Aorta (tissue), 5 donors: Measurements from ENCODE around the gene MAPRE2. TPM values are rescaled to one million over a fixed set of nuclear protein-coding genes. Genes with fewer than 3 reads are reported as not detected.

Source experiments
- ATAC-seq: fragments of 200-7000 bp; cut with Tn5 transposase; one replicate; pipeline ENCODE4 v1.9.1; 2022; ENCODE audit warnings: moderate library complexity; ENCODE audit not compliant: low FRiP score
- DNase-seq, 2 donors: peaks; one replicate each; pipeline ENCODE4 v3.0.0-alpha.2; 2020
- H3K27ac ChIP-seq, 2 donors: one replicate each; pipeline ENCODE4 v1.5.1; 2013; ENCODE audit warnings: low read length in 2 of 2, mild to moderate bottlenecking in 2 of 2, moderate library complexity in 2 of 2, control low read depth in 1 of 2, inconsistent platforms in 1 of 2, low read depth in 1 of 2
- H3K27me3 ChIP-seq, 2 donors: one replicate each; pipeline ENCODE4 v1.6.1; 2013; ENCODE audit warnings: control low read depth in 1 of 2, low read length in 1 of 2, mild to moderate bottlenecking in 1 of 2, moderate library complexity in 1 of 2; ENCODE audit not compliant: insufficient read depth in 2 of 2, control insufficient read depth in 1 of 2
- H3K36me3 ChIP-seq, 2 donors: one replicate each; pipeline ENCODE4 v1.6.1; 2013; ENCODE audit warnings: control low read depth in 1 of 2, low read length in 1 of 2, mild to moderate bottlenecking in 1 of 2; ENCODE audit not compliant: insufficient read depth in 2 of 2, control insufficient read depth in 1 of 2
- H3K4me1 ChIP-seq, 2 donors: one replicate each; pipeline ENCODE4 v1.6.1; 2013; ENCODE audit warnings: low read length in 2 of 2, control low read depth in 1 of 2, mild to moderate bottlenecking in 1 of 2, moderate library complexity in 1 of 2; ENCODE audit not compliant: insufficient read depth in 2 of 2, control insufficient read depth in 1 of 2
- H3K4me3 ChIP-seq, 2 donors: one replicate each; pipeline ENCODE4 v1.5.1; 2013; ENCODE audit warnings: low read length in 2 of 2, control low read depth in 1 of 2, mild to moderate bottlenecking in 1 of 2
- H3K9me3 ChIP-seq: one replicate; pipeline ENCODE4 v1.6.1; 2013; ENCODE audit warnings: mild to moderate bottlenecking, low read length; ENCODE audit not compliant: control insufficient read depth
- WGBS, 2 donors: extraction: QIAGEN DNeasy Blood & Tissue Kit; methylation state at CpG; one replicate each; pipeline ENCODE4 v1.1.7; 2013; 5-methylcytosine and 5-hydroxymethylcytosine counted together
- intact Hi-C, 2 donors: fragments of 100-400 bp; cut with DNase I; formaldehyde crosslinking; loops; one replicate each; pipeline versions ENCODE4 v1.14.2 to v1.15.0; 2022
- polyA plus RNA-seq, 2 donors: library from polyadenylated mRNA; stranded (reverse); fragments of 200-250 nt; gene quantifications; one replicate each; pipeline ENCODE4 v1.2.3, GENCODE V29; 2013
- total RNA-seq, 2 donors: library from RNA; stranded (reverse); fragmentation: NEBNext Ultra II Directional; extraction: Animal tissue kit (Norgen Biotek cat#: 25700); gene quantifications; one replicate each; pipeline ENCODE4 v1.2.1, GENCODE V29; 2021
- donor health status: healthy with polysubstance abuse.
- donor health status: Bipolar disorder and iron deficiency.
- donor health status: DM: no; HTN: no; CAD: no.
- donor health status: DM: no; HTN: no; CAD: no.
- donor health status: DM: yes; HTN: yes; CAD: no.

Gene MAPRE2
- total and polyA plus RNA-seq, 4 donors = 22.5 to 71.9 (median 44.6) TPM

- Histone ChIP-seq H3K27ac (no peak overlapping the region), H3K27me3 (no peaks in the 10 kb centered on the region), H3K4me3 (no peak overlapping the region), H3K9me3 (no peaks in the 10 kb centered on the region), H3K4me1 (no peaks in the 10 kb centered on the region), H3K36me3 (no peaks in the 10 kb centered on the region)
- ATAC-seq = peak; percentile 83
- no peak for DNase-seq
- intact Hi-C loops = loop anchor here (1.0 to 2.0 kb wide), 2 partner anchors 138 to 139 kb away; no protein-coding TSS in a partner anchor
- 55 to 60% methylated on average over 7 of the region's 7 CpGs for WGBS, 2 donors
These were observed 35.1 kb upstream of the MAPRE2 start for GRCh38 chr18:35005963-35006577.

DNA sequence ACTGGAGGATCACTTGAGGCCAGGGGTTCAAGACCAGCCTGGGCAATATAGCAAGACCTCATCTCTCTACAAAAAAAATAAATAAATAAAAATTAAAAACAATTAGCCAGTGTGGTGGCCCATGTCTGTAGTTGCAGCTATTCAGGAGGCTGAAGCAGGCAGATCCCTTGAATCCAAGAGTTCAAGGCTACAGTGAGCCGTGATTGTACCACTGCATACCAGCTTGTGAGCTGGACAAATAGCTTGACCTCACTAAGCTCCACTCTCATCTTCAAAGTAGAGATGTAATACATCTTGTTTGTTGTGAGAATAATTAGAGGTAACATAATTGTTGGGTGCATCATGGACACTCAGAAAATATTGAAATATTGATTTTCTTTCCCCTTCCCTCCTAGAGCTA lies 31.1 kb upstream of the MAPRE2 start:
- no peaks in the 10 kb centered on the region for H3K4me1 ChIP-seq
- no peaks in the 10 kb centered on the region for H3K9me3 ChIP-seq
- intact Hi-C loops = no loop called here
- H3K27me3 ChIP-seq = no peaks in the 10 kb centered on the region
- WGBS, 2 donors = 96 to 99% methylated on average over 1 of the region's 1 CpG
- H3K27ac ChIP-seq = no peak overlapping the region
- H3K4me3 ChIP-seq = no peak overlapping the region
- ATAC-seq (no peak), DNase-seq (no peak)
- no peaks in the 10 kb centered on the region for H3K36me3 ChIP-seq

DNA sequence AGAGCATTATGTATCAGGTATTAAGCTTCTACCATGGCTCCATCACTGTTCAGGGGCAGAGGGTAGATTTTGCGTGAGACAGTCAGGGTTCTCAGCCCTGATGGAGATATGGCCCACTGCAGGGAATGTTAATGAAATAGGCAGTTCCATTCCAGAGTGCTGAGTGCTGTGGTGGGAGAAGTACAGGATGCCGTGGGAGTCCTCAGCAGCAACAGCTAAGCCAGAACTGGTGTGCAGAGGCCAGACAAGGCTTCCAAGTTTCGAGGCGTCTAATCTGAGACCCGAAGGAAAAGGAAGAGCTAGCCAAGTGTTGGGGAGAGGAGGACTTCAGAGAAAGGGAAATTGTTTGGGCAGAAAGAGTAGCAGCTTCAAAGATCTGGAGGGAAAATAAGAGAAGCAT lies 30.2 kb upstream of the MAPRE2 start:
- Histone ChIP-seq H3K4me3 (no peak overlapping the region), H3K36me3 (no peaks in the 10 kb centered on the region), H3K9me3 (no peaks in the 10 kb centered on the region), H3K27ac (no peak overlapping the region), H3K27me3 (no peaks in the 10 kb centered on the region), H3K4me1 (no peaks in the 10 kb centered on the region)
- no peak for ATAC-seq
- 22 to 23% methylated on average over 5 of the region's 5 CpGs for WGBS, 2 donors
- DNase-seq = no peak
- intact Hi-C loops = no loop called here

DNA sequence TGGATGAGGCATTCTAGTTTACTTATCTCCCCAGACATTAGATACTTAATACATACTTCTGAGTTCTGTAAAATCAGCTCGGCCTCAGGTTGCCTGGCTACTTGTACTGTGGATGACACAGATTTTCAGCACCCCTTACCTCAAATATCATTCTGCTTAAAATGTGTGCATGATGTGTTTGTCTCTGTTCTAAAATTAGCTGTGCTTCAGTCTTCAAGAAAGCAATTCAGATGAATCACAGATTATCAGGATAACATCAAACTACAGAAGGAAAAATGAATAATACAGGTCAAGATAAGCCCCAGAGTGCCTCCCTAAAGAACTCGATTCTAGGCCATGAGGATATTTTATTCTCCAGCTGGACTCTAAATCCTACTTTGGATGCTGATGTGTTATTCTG lies 21.3 kb upstream of the MAPRE2 start:
- 60 to 63% methylated on average over 2 of the region's 2 CpGs for WGBS, 2 donors
- H3K27ac ChIP-seq = no peak overlapping the region
- H3K9me3 ChIP-seq = no peaks in the 10 kb centered on the region
- H3K36me3 ChIP-seq = no peaks in the 10 kb centered on the region
- intact Hi-C loops = loop anchor here in 1 of 2 donors (5.0 kb wide), 1 partner anchor 112 kb away; no protein-coding TSS in a partner anchor
- no peaks in the 10 kb centered on the region for H3K4me1 ChIP-seq
- no peak for DNase-seq
- no peak for ATAC-seq
- H3K27me3 ChIP-seq = no peaks in the 10 kb centered on the region
- H3K4me3 ChIP-seq = no peak overlapping the region

- no peak overlapping the region for H3K27ac ChIP-seq
- DNase-seq = no peak
- peaks cover 0 to 2% of the 10 kb centered on the region in 2 donors for H3K4me1 ChIP-seq
- no peak overlapping the region for H3K4me3 ChIP-seq
- no peak for ATAC-seq
- 97 to 98% methylated on average over 1 of the region's 1 CpG for WGBS, 2 donors
- no peaks in the 10 kb centered on the region for H3K27me3 ChIP-seq
- intact Hi-C loops = no loop called here
- H3K36me3 ChIP-seq = no peaks in the 10 kb centered on the region
- no peaks in the 10 kb centered on the region for H3K9me3 ChIP-seq
These were observed 18.7 kb upstream of the MAPRE2 start for GRCh38 chr18:35022426-35023001.

- intact Hi-C loops = no loop called here
- H3K4me1 ChIP-seq = peaks cover 4% of the 10 kb centered on the region in 2 donors
These were observed 17.0 kb upstream of the MAPRE2 start for GRCh38 chr18:35024196-35024595.

DNA sequence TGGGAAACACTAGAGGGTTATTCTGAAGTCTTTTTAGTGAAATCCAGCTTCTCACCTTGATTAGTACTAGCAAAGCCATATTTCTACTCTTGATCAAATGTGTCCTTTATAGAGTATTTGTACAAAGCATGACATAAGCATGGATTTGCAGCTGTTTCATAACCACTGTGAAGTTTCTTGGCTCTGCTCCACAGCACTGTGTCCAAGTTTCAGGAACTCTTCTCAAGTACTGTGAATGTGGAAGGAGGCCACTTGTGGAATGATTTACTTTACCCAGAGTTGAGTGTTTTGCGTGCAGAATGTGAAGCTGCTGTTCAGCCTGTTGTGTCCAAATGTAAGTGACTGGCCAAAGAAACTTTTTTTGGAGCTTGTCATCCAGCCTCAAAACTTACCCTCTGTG lies 16.2 kb upstream of the MAPRE2 start:
- Histone ChIP-seq H3K27me3 (no peaks in the 10 kb centered on the region), H3K27ac (no peak overlapping the region), H3K9me3 (no peaks in the 10 kb centered on the region), H3K4me3 (no peak overlapping the region), H3K36me3 (no peaks in the 10 kb centered on the region), H3K4me1 (peaks cover 4% of the 10 kb centered on the region in 2 donors)
- ATAC-seq (peak; percentile 89), DNase-seq (peak in 1 of 2 donors; percentile 86)
- 3 to 4% methylated on average over 1 of the region's 1 CpG for WGBS, 2 donors
- intact Hi-C loops = no loop called here

More at GRCh38 chr18:35024196-35024595, 17.0 kb upstream of the MAPRE2 start:
- 80 to 83% methylated on average over 3 of the region's 3 CpGs for WGBS, 2 donors
- no peak for DNase-seq
- ATAC-seq = no peak
- Histone ChIP-seq H3K27ac (no peak overlapping the region), H3K27me3 (no peaks in the 10 kb centered on the region), H3K9me3 (no peaks in the 10 kb centered on the region), H3K4me3 (no peak overlapping the region), H3K36me3 (no peaks in the 10 kb centered on the region)

DNA sequence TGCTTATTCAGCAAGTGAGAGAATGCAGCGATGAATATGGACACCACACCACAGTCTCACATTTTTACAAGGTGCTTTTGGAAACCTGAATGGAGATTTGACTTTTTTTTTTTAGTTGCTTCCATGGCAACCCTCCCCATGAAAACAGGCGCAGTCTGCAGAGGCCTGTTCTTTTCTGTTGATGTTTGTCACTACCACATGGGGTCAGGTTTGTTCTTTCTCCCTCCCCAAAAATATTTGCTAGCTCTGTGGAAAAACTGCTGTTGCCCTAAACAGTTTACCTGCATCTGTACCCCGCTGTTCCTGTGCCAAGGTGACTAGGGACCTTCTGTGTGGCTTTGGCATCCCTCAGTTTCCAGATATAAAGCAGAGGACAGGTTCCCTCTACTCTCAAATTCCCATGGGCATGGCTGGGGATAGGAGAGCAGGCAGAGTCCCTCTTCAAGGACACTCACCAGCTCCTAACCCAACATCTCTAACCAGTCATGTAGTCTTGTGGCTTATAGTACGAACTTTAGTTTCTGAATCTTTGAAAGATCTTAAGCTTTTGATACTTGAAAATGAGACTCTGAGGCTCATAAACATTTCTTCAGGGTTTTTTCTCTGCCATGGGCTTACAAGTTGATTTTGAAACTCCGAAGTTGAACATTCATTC lies 14.7 kb upstream of the MAPRE2 start:
- no peak for ATAC-seq
- no peak for DNase-seq
- intact Hi-C loops = no loop called here
- Histone ChIP-seq H3K9me3 (no peaks in the 10 kb centered on the region), H3K4me1 (peaks cover 4 to 8% of the 10 kb centered on the region in 2 donors), H3K36me3 (no peaks in the 10 kb centered on the region), H3K27me3 (no peaks in the 10 kb centered on the region), H3K4me3 (no peak overlapping the region), H3K27ac (no peak overlapping the region)
- WGBS, 2 donors = 94 to 95% methylated on average over 5 of the region's 5 CpGs

- Histone ChIP-seq H3K27ac (no peak overlapping the region), H3K9me3 (no peaks in the 10 kb centered on the region), H3K36me3 (no peaks in the 10 kb centered on the region), H3K4me3 (no peak overlapping the region), H3K27me3 (no peaks in the 10 kb centered on the region), H3K4me1 (peaks cover 4 to 8% of the 10 kb centered on the region in 2 donors)
- intact Hi-C loops = no loop called here
- DNase-seq (no peak), ATAC-seq (no peak)
- WGBS, 2 donors = 94 to 95% methylated on average over 1 of the region's 1 CpG
These were observed 14.0 kb upstream of the MAPRE2 start for GRCh38 chr18:35027206-35027605.
